Smooth muscle cell (in vitro differentiated cells): ENCODE results near the gene PIP5K1B. TPM values are rescaled to one million over a fixed set of nuclear protein-coding genes. Genes with fewer than 3 reads are reported as not detected.

Experiments used
- DNase-seq: peaks from one replicate; lab custom pipeline; 2025; ENCODE audit not compliant: unreplicated experiment; lab: John Stamatoyannopoulos, UW
- H2AFZ ChIP-seq: fragments of 200-600 bp; sonication (generic); 2 replicates; pipeline ENCODE4 v1.6.0; 2016; ENCODE audit warnings: antibody characterized with exemption, low read depth, mild to moderate bottlenecking
- H3F3A ChIP-seq: fragments of 200-600 bp; sonication (generic); 2 replicates; pipeline ENCODE4 v1.6.0; 2017; ENCODE audit warnings: antibody characterized with exemption, low read depth
- H3K27ac ChIP-seq: fragments of 200-600 bp; sonication (generic); 2 replicates; pipeline ENCODE4 v1.5.1; 2016; ENCODE audit warnings: low read depth, mild to moderate bottlenecking
- H3K27me3 ChIP-seq: fragments of 200-600 bp; sonication (generic); 2 replicates; pipeline ENCODE4 v1.6.1; 2016; ENCODE audit warnings: low read depth, mild to moderate bottlenecking
- H3K36me3 ChIP-seq: fragments of 200-600 bp; sonication (generic); 2 replicates; pipeline ENCODE4 v1.5.1; 2016; ENCODE audit warnings: low read depth
- H3K4me1 ChIP-seq: fragments of 200-600 bp; sonication (generic); 2 replicates; pipeline ENCODE4 v1.5.1; 2016; ENCODE audit warnings: low read depth
- H3K4me2 ChIP-seq: fragments of 200-600 bp; sonication (generic); 2 replicates; pipeline ENCODE4 v1.6.0; 2016; ENCODE audit warnings: mild to moderate bottlenecking
- H3K4me3 ChIP-seq: fragments of 200-600 bp; sonication (generic); 2 replicates; pipeline ENCODE4 v1.5.1; 2016; ENCODE audit warnings: mild to moderate bottlenecking
- H3K79me2 ChIP-seq: fragments of 200-600 bp; sonication (generic); 2 replicates; pipeline ENCODE4 v1.6.0; 2016; ENCODE audit warnings: low read depth, mild to moderate bottlenecking
- H3K9ac ChIP-seq: fragments of 200-600 bp; sonication (generic); 2 replicates; pipeline ENCODE4 v1.6.0; 2016; ENCODE audit warnings: low read depth
- H3K9me3 ChIP-seq: fragments of 200-600 bp; sonication (generic); replicated peaks from 2 replicates; pipeline ENCODE4 v1.5.1; 2016; ENCODE audit warnings: low read depth
- H4K20me1 ChIP-seq: fragments of 200-600 bp; sonication (generic); 2 replicates; pipeline ENCODE4 v1.6.0; 2016; ENCODE audit warnings: low read depth
- WGBS: methylation state at CpG from one replicate; pipeline ENCODE4 v1.1.7; 2016; ENCODE audit warnings: low lambda C conversion rate; 5-methylcytosine and 5-hydroxymethylcytosine counted together
- polyA plus RNA-seq: library from polyadenylated mRNA; unstranded; fragments of >200 nt; fragmentation: Nextera tagmentation; extraction: Ambion mirVana; gene quantifications from 2 replicates; pipeline ENCODE4 v1.2.1, GENCODE V29; 2016
- total RNA-seq: library from RNA; depleted of rRNA; stranded (reverse); fragments of >200 nt; gene quantifications from 2 replicates; pipeline ENCODE4 v1.2.3, GENCODE V29; 2014
- TF ChIP-seq, protein P1 (sequence below): fragments of 200-600 bp; sonication (generic); IDR thresholded peaks from 2 replicates; pipeline ENCODE4 v1.5.1; 2017; ENCODE audit warnings: borderline replicate concordance, mild to moderate bottlenecking, antibody characterized with exemption; ENCODE audit not compliant: insufficient read depth, poor library complexity, severe bottlenecking

Gene PIP5K1B
- total and polyA plus RNA-seq, 2 experiments from 2014 or later = not detected

DNA sequence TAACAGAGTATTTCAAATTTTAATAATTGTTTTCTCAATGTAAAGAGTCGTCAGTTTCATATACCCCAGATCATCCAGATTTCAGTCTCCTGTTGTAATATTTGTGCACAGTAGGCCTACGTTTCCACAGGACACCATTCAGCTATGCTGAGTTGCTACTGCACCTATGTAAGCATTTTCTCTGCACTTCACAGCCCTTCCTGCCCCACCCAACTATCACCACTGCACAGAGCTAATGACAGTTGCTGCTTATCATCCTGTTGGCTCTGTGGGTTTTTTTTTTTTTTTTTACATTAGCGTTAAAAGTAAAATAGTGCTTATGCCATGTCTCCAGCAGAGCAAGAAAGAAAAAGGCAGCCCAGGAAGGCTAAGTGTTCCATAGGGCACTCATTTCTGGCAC is 314.8 kb downstream of the PIP5K1B start:
- H3K27me3 ChIP-seq = no peaks in the 10 kb centered on the region
- H3K4me2 ChIP-seq = no peak overlapping the region
- no peak overlapping the region for H2AFZ ChIP-seq
- TF ChIP-seq, protein P1, sequence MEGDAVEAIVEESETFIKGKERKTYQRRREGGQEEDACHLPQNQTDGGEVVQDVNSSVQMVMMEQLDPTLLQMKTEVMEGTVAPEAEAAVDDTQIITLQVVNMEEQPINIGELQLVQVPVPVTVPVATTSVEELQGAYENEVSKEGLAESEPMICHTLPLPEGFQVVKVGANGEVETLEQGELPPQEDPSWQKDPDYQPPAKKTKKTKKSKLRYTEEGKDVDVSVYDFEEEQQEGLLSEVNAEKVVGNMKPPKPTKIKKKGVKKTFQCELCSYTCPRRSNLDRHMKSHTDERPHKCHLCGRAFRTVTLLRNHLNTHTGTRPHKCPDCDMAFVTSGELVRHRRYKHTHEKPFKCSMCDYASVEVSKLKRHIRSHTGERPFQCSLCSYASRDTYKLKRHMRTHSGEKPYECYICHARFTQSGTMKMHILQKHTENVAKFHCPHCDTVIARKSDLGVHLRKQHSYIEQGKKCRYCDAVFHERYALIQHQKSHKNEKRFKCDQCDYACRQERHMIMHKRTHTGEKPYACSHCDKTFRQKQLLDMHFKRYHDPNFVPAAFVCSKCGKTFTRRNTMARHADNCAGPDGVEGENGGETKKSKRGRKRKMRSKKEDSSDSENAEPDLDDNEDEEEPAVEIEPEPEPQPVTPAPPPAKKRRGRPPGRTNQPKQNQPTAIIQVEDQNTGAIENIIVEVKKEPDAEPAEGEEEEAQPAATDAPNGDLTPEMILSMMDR = no peak
- H3K79me2 ChIP-seq = no peaks in the 10 kb centered on the region
- H3K9ac ChIP-seq = no peak overlapping the region
- no peak overlapping the region for H3K27ac ChIP-seq
- H3F3A ChIP-seq = no peaks in the 10 kb centered on the region
- no peak for DNase-seq
- no peaks in the 10 kb centered on the region for H3K4me1 ChIP-seq
- H3K4me3 ChIP-seq = no peak overlapping the region
- no peaks in the 10 kb centered on the region for H3K36me3 ChIP-seq
- H4K20me1 ChIP-seq = no peaks in the 10 kb centered on the region
- H3K9me3 ChIP-seq = no peaks in the 10 kb centered on the region
- 89% methylated on average over 3 of the region's 3 CpGs for WGBS

DNA sequence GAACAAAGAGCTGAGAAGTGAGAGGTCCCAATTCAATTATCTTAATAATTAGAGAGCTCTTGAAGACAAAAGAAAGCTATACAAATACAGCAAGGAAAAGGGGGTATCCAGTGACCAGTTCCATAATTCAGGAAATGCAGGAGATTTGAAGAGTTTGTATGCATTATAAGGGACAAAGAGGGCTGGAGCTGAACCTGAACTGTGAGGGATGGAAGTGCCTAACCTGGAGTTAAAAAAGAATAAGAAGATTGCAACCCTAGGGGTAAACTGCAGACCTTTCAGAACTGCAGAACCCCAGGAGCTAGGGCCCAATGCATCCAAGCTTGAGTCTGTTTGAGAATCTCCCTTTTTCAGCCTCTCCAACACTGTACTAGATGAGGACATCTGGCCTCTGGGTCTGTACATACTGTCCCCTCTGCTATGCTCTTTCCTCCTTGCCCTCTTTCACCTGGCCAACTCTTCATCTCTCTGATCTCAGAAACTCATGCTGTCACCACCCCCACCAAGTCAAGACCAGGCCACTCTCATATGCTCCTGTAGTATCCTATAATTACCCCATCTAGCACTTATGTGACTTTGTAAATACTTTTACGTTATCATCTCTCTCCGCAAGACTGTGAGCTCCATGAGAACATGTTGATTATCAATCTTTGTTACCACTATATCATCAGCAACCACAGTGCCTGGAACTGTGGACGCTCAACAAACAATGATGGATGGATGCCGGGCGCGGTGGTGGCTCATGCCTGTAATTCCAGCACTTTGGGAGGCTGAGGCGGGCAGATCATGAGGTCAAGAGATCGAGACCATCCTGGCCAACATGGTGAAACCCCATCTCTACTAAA is 315.5 kb downstream of the PIP5K1B start:
- Histone ChIP-seq H3K27ac (no peak overlapping the region), H4K20me1 (no peaks in the 10 kb centered on the region), H3K79me2 (no peaks in the 10 kb centered on the region), H3K4me3 (no peak overlapping the region), H2AFZ (no peak overlapping the region), H3F3A (no peaks in the 10 kb centered on the region), H3K36me3 (no peaks in the 10 kb centered on the region), H3K4me1 (no peaks in the 10 kb centered on the region), H3K27me3 (no peaks in the 10 kb centered on the region), H3K4me2 (no peak overlapping the region), H3K9ac (no peak overlapping the region), H3K9me3 (no peaks in the 10 kb centered on the region)
- WGBS = 96% methylated on average over 8 of the region's 8 CpGs
- TF ChIP-seq, protein P1 = no peak
- no peak for DNase-seq

DNA sequence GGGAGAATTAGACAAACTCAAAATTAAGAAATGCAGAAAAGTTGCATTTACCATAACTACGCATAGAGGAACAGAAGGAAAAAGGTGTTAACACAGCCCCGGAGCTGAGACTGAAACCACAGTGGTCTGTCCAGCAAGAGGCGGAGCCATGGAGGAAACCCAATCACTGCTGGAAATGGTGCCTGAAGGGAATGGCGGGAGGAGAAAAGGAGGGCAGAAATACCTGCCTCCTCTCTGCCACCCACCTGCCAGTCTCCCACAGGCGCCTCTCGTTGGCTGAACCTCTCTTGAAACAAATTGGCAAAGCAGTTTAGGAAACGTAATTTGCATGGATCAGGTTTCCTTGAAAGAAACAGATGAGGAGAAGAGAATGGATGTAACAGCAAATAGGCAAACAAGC is 318.6 kb downstream of the PIP5K1B start:
- H3K4me3 ChIP-seq = no peak overlapping the region
- no peak overlapping the region for H3K4me2 ChIP-seq
- no peaks in the 10 kb centered on the region for H3K36me3 ChIP-seq
- H4K20me1 ChIP-seq = no peaks in the 10 kb centered on the region
- H3K27me3 ChIP-seq = no peaks in the 10 kb centered on the region
- no peak overlapping the region for H2AFZ ChIP-seq
- H3K79me2 ChIP-seq = no peaks in the 10 kb centered on the region
- DNase-seq = no peak
- H3K27ac ChIP-seq = no peak overlapping the region
- TF ChIP-seq, protein P1 = no peak
- no peaks in the 10 kb centered on the region for H3F3A ChIP-seq
- H3K9me3 ChIP-seq = no peaks in the 10 kb centered on the region
- 68% methylated on average over 7 of the region's 7 CpGs for WGBS
- H3K9ac ChIP-seq = no peak overlapping the region
- H3K4me1 ChIP-seq = no peaks in the 10 kb centered on the region
